IMR-90 (cell line): ENCODE results near the gene SYTL2. TPM values are rescaled to one million over a fixed set of nuclear protein-coding genes. Genes with fewer than 3 reads are reported as not detected.
A peak's percentile ranks its signal among the peaks of the same experiment; 100 is the strongest.

ENCODE experiments used
- ATAC-seq: fragments of 200-7000 bp; cut with Tn5 transposase; 2 replicates; pipeline ENCODE4 v1.9.1; 2020; ENCODE audit warnings: low read depth, mild to moderate bottlenecking, moderate library complexity
- BruUV-seq: library from RNA; stranded (reverse); fragments of 400-500 nt; replicated peaks from 2 replicates; lab custom pipeline; 2021; lab: Mats Ljungman, UMichigan
- CTCF ChIA-PET: fragments of 300-600 bp; formaldehyde crosslinking; extraction: SDS; loops from one replicate; lab custom pipeline; 2021; ENCODE audit warnings: antibody characterized with exemption; lab: Yijun Ruan, JAX
- POLR2A ChIA-PET: fragments of 300-600 bp; sonication (Branson Sonifier 250); formaldehyde crosslinking; loops from one replicate; lab custom pipeline; 2022; ENCODE audit warnings: antibody characterized with exemption; ENCODE audit not compliant: unreplicated experiment; lab: Charles Lee
- DNase-seq: peaks from one replicate; pipeline ENCODE4 v3.0.0; 2013
- H2AFZ ChIP-seq: replicated peaks from 2 replicates; pipeline ENCODE3; 2013; ENCODE audit warnings: low read length, mild to moderate bottlenecking; ENCODE audit not compliant: poor library complexity
- H2AK5ac ChIP-seq: 2 replicates; pipeline ENCODE4 v1.6.1; 2013; ENCODE audit warnings: low read depth, low read length, inconsistent platforms
- H2AK9ac ChIP-seq: replicated peaks from 2 replicates; pipeline ENCODE3; 2013; ENCODE audit warnings: mild to moderate bottlenecking, low read depth, low read length, moderate library complexity; ENCODE audit not compliant: poor library complexity
- H2BK120ac ChIP-seq: 2 replicates; pipeline ENCODE4 v1.6.1; 2013; ENCODE audit warnings: low read depth, low read length, inconsistent platforms
- H2BK15ac ChIP-seq: 3 replicates; pipeline ENCODE4 v1.6.1; 2013; ENCODE audit warnings: low read depth, low read length, inconsistent platforms
- H2BK20ac ChIP-seq: 2 replicates; pipeline ENCODE4 v1.6.1; 2013; ENCODE audit warnings: low read depth, mild to moderate bottlenecking, inconsistent platforms, low read length, moderate library complexity
- H2BK5ac ChIP-seq: 2 replicates; pipeline ENCODE4 v1.6.1; 2013; ENCODE audit warnings: mild to moderate bottlenecking, low read depth, low read length, inconsistent platforms; ENCODE audit not compliant: poor library complexity, severe bottlenecking
- H3K14ac ChIP-seq: replicated peaks from 2 replicates; pipeline ENCODE4 v1.6.1; 2013; ENCODE audit warnings: low read depth, low read length, inconsistent platforms
- H3K18ac ChIP-seq: 2 replicates; pipeline ENCODE4 v1.6.1; 2013; ENCODE audit warnings: low read depth, low read length, control low read depth
- H3K23ac ChIP-seq: 2 replicates; pipeline ENCODE4 v1.6.1; 2013; ENCODE audit warnings: low read depth, low read length, inconsistent platforms
- H3K27ac ChIP-seq: 2 replicates; pipeline ENCODE4 v1.5.1; 2013; ENCODE audit warnings: mild to moderate bottlenecking, control low read depth, low read length; ENCODE audit not compliant: insufficient read depth
- H3K27me3 ChIP-seq: 2 replicates; pipeline ENCODE4 v1.6.1; 2013; ENCODE audit warnings: low read length; ENCODE audit not compliant: control insufficient read depth, insufficient read depth
- H3K36me3 ChIP-seq: 2 replicates; pipeline ENCODE4 v1.6.1; 2013; ENCODE audit warnings: low read length, mixed read lengths; ENCODE audit not compliant: control insufficient read depth, insufficient read depth
- H3K4ac ChIP-seq: 2 replicates; pipeline ENCODE4 v1.6.1; 2013; ENCODE audit warnings: low read depth, low read length, inconsistent platforms
- H3K4me1 ChIP-seq: 2 replicates; pipeline ENCODE4 v1.6.1; 2013; ENCODE audit warnings: low read length, mixed read lengths; ENCODE audit not compliant: control insufficient read depth, insufficient read depth
- H3K4me2 ChIP-seq: 2 replicates; pipeline ENCODE4 v1.6.1; 2013; ENCODE audit warnings: low read depth, mild to moderate bottlenecking, control low read depth, low read length, moderate library complexity
- H3K4me3 ChIP-seq: 2 replicates; pipeline ENCODE4 v1.5.1; 2013; ENCODE audit warnings: low read depth, mild to moderate bottlenecking, control low read depth, low read length, moderate library complexity; ENCODE audit not compliant: insufficient read depth
- H3K56ac ChIP-seq: 2 replicates; pipeline ENCODE4 v1.6.1; 2013; ENCODE audit warnings: low read length, inconsistent platforms; ENCODE audit not compliant: insufficient read depth; ENCODE audit errors: extremely low read depth
- H3K79me1 ChIP-seq, 2 experiments: 2 replicates each; pipeline ENCODE4 v1.6.1; 2013; ENCODE audit warnings: low read length in 2 of 2, inconsistent platforms in 1 of 2, low read depth in 1 of 2
- H3K9ac ChIP-seq: 2 replicates; pipeline ENCODE4 v1.6.1; 2013; ENCODE audit warnings: low read depth, low read length, control low read depth
- H3K9me1 ChIP-seq: 2 replicates; pipeline ENCODE4 v1.6.1; 2013; ENCODE audit warnings: low read length, inconsistent platforms; ENCODE audit not compliant: insufficient read depth
- H3K9me3 ChIP-seq: 2 replicates; pipeline ENCODE4 v1.6.1; 2013; ENCODE audit warnings: low read length; ENCODE audit not compliant: control insufficient read depth, insufficient read depth
- H4K20me1 ChIP-seq: 2 replicates; pipeline ENCODE4 v1.6.1; 2013; ENCODE audit warnings: low read length, inconsistent platforms; ENCODE audit not compliant: insufficient read depth
- H4K5ac ChIP-seq: 2 replicates; pipeline ENCODE4 v1.6.1; 2013; ENCODE audit warnings: mild to moderate bottlenecking, low read depth, low read length, control low read depth
- H4K8ac ChIP-seq, 2 experiments: 2 replicates each; pipeline ENCODE4 v1.6.1; 2013; ENCODE audit warnings: low read depth in 2 of 2, low read length in 2 of 2, control low read depth in 1 of 2, inconsistent platforms in 1 of 2
- H4K91ac ChIP-seq: 2 replicates; pipeline ENCODE4 v1.6.1; 2013; ENCODE audit warnings: low read depth, low read length, inconsistent platforms; ENCODE audit not compliant: insufficient read depth
- BHLHE40 ChIP-seq: fragments of 150-350 bp; IDR thresholded peaks from 2 replicates; pipeline ENCODE4 v1.6.1; 2016; ENCODE audit warnings: mild to moderate bottlenecking, low read depth, low read length
- CEBPB ChIP-seq: IDR thresholded peaks from 2 replicates; pipeline ENCODE4 v1.6.1; 2012; ENCODE audit warnings: low read depth, low read length, improper control_type of control experiment
- CHD1 ChIP-seq: IDR thresholded peaks from 2 replicates; pipeline ENCODE4 v1.6.1; 2012; ENCODE audit warnings: low read depth, low read length, improper control_type of control experiment
- NFE2L2 ChIP-seq: fragments of 150-350 bp; IDR thresholded peaks from 2 replicates; pipeline ENCODE4 v1.6.1; 2016; ENCODE audit warnings: low read depth, mild to moderate bottlenecking, low read length
- RCOR1 ChIP-seq: IDR thresholded peaks from 2 replicates; pipeline ENCODE4 v1.6.1; 2012; ENCODE audit warnings: mild to moderate bottlenecking, low read length, improper control_type of control experiment; ENCODE audit not compliant: insufficient replicate concordance
- RFX5 ChIP-seq: IDR thresholded peaks from 2 replicates; pipeline ENCODE4 v1.8.0; 2012; ENCODE audit warnings: low read depth, mild to moderate bottlenecking, low read length, moderate library complexity
- SMC3 ChIP-seq: fragments of 150-350 bp; IDR thresholded peaks from 2 replicates; pipeline ENCODE4 v1.6.1; 2016; ENCODE audit warnings: low read depth, mild to moderate bottlenecking, antibody characterized with exemption, low read length, moderate library complexity
- WGBS, 2 experiments: methylation state at CpG; one replicate each; pipeline versions ENCODE4 v1.1.5 to v1.1.7; 2013; ENCODE audit warnings: missing lambda C conversion rate in 2 of 2; ENCODE audit not compliant: insufficient read length in 1 of 2; ENCODE audit errors: extremely low coverage in 2 of 2; 5-methylcytosine and 5-hydroxymethylcytosine counted together
- dilution Hi-C: fragments of 300-500 bp; cut with HindIII; formaldehyde crosslinking; loops from one replicate; pipeline ENCODE4 v1.14.3; 2018; ENCODE audit warnings: low sequenced_read_pairs; ENCODE audit not compliant: unreplicated experiment
- in situ Hi-C: fragments of 300-500 bp; cut with MboI; formaldehyde crosslinking; loops from 3 replicates; pipeline ENCODE4 v1.14.3; 2019; ENCODE audit warnings: low sequenced_read_pairs, inconsistent platforms, mixed read lengths
- intact Hi-C: fragments of 100-400 bp; cut with micrococcal nuclease; formaldehyde crosslinking; loops from 2 replicates; pipeline ENCODE4 v1.10.0; 2022
- polyA plus RNA-seq, 3 experiments: library from polyadenylated mRNA; depleted of rRNA; stranded (reverse); fragments of >200 nt; gene quantifications; 2 replicates each; pipeline ENCODE4 v1.2.3, GENCODE V29; 2012; ENCODE audit warnings: low replicate concordance in 1 of 3
- total RNA-seq: library from RNA; depleted of rRNA; stranded (reverse); fragments of >200 nt; gene quantifications from 2 replicates; pipeline ENCODE4 v1.2.3, GENCODE V29; 2012

The SYTL2 gene
- total and polyA plus RNA-seq, 2 of the 4 experiments (the other 2 are of a cell fraction): 45.2 to 70.0 TPM

DNA sequence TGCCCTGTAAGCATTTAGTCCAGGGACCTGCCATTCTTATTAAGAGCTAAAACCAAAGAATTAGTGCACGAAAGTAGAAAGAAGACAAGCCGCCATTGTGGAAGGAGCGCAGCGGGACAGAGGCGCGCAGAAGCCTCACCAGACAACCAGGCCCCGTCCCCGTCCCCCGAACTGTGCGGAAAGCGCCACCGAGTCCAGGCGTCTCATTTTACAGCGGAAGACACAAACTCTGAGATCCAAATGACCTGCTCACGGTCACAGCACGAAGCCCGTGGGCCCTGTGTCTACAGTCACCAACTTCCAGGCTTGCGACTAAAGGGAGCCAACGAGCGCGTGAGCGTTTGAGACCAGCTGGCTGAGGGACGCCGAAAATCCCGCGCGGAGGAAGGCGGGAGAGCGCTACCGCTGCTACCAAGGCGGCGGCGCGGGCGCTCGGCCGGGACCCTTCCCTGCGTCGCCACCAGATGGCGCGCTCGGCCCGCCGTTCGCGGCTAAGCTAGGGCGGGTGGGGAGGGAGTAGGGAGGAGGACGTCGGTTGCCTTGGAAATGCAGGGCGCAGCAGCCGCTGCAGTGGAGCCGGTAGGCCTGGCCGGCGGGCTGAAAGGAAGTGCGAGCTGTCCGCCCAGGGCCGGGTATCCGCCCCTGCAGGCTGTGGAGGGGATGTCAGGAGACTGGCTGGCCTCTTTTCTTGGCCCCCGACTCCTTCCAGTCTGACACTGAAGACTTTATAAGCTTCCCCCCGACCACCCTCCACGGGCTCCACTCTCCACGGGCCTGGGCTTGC is 43.8 kb upstream of the SYTL2 start (continued):
- TF ChIP-seq BHLHE40 (peak; percentile 27; the same call in 1 of the 2 replicates), RFX5 (no peak), CEBPB (no peak)

DNA sequence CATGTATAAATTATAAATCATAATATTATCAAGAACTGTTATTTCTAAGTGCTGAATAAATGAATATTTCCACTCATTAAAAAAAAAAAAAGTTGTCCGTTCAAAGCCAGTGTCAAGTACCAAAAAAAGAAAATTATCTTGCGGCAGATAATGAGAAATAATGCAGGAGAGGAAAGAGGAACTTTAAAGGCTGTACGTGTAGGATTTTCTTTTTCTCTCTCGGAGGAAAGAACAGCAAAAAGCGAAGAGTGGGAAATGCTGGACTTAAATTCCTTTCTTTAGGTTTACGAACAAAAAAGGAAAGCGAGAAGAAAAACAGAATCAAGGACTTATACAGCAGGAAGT is 43.2 kb upstream of the SYTL2 start:
- Histone ChIP-seq H3K4me1 (peaks cover 7% of the 10 kb centered on the region), H2AK5ac (no peak overlapping the region), H2AK9ac (peak overlapping the region; percentile 80), H2BK20ac (peak overlapping the region; percentile 83; the same call in 1 of the 2 replicates), H3K9me1 (peaks cover 3% of the 10 kb centered on the region), H2AFZ (peak overlapping the region; percentile 92), H3K4me2 (peak overlapping the region; percentile 97), H3K36me3 (no peaks in the 10 kb centered on the region), H3K56ac (peak overlapping the region; percentile 84), H3K9me3 (no peaks in the 10 kb centered on the region), H3K79me1 (peaks cover 3 to 6% of the 10 kb centered on the region in 2 experiments; a peak in 2 of 4 replicates), H2BK120ac (peak overlapping the region; percentile 97), H3K14ac (peak overlapping the region; percentile 97), H3K23ac (peak overlapping the region; percentile 98), H2BK15ac (peak overlapping the region; percentile 98; the same call in 1 of the 3 replicates), H2BK5ac (peak overlapping the region; percentile 93), H3K9ac (peak overlapping the region; percentile 94), H3K4me3 (peak overlapping the region; percentile 90), H3K18ac (peak overlapping the region; percentile 97), H4K91ac (peak overlapping the region; percentile 97; the same call in 1 of the 2 replicates), H3K27ac (peak overlapping the region; percentile 98), H3K4ac (peak overlapping the region; percentile 93; the same call in 1 of the 2 replicates), H4K5ac (peak overlapping the region; percentile 95; the same call in 1 of the 2 replicates), H4K20me1 (no peaks in the 10 kb centered on the region), H3K27me3 (no peaks in the 10 kb centered on the region), H4K8ac (peak overlapping the region; percentile 91 to 97)
- ATAC-seq: no peak
- dilution Hi-C loops: no loop called here
- in situ Hi-C loops: no loop called here
- no peak for DNase-seq
- whole genome bisulfite sequencing, 2 experiments: no CpG with 5 or more reads among the region's 7 CpGs
- ChIA-PET CTCF (interaction anchor here (0.6 to 1.5 kb wide), 11 partner anchors 11 to 440 kb away, joined by 3 to 7 read pairs (median 3); partner anchors contain the start of gene PICALM), POLR2A (no interaction called here)
- intact Hi-C loops: loop anchor here (1.0 to 10.0 kb wide), 6 partner anchors 87 to 365 kb away; partner anchors contain the start of gene PICALM
- no peak for TF ChIP-seq CHD1
- no peak for TF ChIP-seq RFX5
- TF ChIP-seq SMC3: no peak
- no peak for TF ChIP-seq CEBPB
- no peak for TF ChIP-seq RCOR1
- no peak for TF ChIP-seq NFE2L2
- BruUV-seq: TSS peak; percentile 80
